Fibroblast of skin of back (primary cell): ENCODE measurements around the gene TAS2R16.
"Not testable (repeated sequence)": the region's sequence is repeated elsewhere in the genome, so short reads cannot be mapped to it uniquely, and the experiment has no call there.

Experiments used
- DNase-seq: peaks from one replicate; pipeline ENCODE4 v3.0.0-alpha.2; 2013

TAS2R16 gene

DNA sequence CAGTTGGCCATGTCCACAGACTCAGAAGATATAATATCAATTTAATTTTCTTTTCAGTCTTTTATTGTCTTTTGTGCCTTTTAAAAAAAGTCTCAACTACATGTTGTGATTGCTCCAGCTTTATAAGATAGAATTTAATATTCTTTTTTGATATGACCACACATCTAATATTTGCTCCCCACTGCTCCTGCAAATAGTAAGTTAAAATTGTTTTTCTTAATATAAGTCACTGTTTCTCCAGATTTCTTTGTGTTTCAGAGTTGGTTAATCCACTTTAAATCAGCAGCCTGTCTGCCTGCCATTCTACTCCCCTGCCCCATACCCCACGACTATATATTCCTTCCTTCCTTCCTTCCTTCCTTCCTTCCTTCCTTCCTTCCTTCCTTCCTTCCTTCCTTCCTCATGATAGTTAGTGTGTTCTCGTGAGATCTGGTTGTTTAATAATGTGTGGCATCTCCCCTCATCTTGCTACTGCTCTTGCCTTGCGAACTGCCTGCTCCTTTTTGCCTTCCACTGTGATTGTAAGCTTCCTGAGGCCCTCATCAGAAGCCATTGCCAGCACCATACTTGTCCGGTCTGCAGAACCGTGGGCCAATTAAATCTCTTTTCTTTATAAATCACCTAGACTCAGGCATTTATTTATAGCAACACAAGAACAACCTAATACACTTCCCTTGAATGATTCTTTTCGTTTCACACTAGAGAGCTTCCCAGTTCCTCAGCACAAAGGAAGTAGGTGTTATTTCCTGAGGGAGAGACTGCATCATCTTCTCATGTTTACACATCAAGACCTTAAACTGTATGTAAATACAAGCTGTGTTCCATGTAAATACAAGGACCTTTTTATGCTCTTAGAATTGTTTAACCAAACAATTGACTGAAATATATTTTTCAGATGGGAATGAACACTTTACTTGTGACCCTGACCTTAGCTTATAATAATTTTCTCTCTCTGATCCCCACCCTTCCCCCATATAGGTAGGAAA is 24.5 kb downstream of the TAS2R16 start:
- DNase-seq: no peak

DNA sequence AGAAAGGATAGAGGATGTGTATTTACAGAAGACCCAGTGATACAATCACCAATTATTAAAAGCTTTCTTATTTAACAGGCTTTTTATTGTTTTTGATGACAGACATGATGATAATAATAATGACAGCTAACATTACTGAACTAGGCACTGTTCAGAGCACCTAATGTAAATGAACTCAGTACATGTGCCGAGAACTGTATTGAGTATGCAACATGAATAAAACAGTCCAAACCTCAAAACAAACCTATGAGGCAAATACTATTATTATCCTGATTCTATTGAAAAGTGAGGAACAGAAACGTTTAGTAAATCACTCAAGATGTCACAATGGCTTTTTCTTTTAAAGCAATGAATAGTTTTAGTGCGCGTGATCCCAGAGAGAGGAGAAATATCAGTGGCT is 27.1 kb downstream of the TAS2R16 start:
- DNase-seq: no peak

DNA sequence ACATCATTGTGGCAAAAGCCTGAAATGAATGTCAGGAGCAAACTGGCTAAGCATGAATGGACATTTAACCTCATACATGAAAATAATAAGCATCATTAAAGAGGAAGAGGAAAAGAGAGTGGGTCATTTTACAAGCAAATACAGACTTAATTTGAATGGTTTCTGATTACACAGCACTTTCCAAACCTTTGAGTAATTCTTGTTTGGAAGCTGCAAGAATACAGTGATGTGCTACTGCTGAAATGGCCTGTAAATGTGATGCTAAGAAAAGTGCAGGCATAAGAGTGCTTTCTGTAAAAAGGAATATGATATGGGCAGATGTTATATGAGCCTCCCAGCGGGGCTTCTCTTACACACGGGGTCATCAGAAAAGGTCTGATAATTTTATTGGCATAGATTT is 30.2 kb downstream of the TAS2R16 start:
- no peak for DNase-seq

DNA sequence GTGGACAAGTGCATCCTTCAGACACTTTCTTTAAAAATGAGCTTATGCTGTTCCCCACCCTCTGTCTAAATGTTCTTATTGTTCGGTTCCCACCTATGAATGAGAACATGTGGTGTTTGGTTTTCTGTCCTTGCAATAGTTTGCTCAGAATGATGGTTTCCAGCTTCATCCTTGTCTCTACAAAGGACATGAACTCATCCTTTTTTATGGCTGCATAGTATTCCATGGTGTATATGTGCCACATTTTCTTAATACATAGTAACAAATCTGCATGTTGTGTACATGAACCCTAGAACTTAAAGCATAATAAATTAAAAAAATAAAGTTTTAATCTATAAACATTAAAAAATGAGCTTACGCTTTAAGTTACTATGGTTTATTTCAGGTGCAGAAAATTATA is 41.8 kb downstream of the TAS2R16 start:
- not testable (repeated sequence) for DNase-seq

DNA sequence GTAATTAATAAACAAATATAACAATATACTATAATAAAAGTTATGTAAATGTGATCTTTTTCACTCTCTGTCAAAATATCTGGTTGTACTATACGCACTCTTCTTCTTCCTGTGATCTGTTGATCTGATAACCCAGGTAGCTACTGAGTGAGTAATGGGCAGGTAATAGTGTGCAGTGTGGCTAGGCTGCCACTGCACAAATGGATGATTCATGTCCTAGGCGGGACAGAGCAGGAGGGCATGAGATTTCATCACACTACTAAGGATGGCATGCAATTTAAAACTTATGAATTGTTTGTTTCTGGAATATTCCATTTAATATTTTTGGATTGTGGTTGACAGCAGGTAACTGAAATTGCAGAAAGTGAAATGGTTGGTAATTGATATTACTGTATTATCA is 44.5 kb downstream of the TAS2R16 start:
- DNase-seq: no peak

DNA sequence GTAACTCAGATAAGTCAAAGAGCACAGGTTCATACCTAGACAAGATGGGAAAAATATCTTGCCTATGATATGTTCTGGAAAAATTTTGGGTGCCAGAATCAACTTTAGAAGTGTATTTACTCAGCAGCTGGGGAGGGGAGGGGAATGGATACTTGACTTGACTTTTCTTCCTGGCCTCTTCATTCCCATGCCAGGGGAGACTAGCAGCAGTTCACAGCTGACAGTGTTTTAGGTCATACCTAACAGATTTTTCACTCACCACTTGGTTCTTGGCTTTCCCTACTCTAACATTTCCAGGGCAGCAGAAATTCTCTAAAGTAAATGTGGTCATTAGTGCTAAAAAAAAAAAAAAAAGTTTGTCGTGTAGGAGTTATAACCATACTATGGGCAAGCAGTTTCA is 46.3 kb downstream of the TAS2R16 start:
- DNase-seq: no peak
